Measurements from ENCODE around the gene RPIA. TPM values are rescaled to one million over a fixed set of nuclear protein-coding genes. Genes with fewer than 3 reads are reported as not detected.

The RPIA gene
- total RNA-seq, 2 donors from 2014 or later: 24.4 to 58.8 TPM

- ATAC-seq (replicated peaks): peak; percentile 68
- no peaks in the 10 kb centered on the region for H3K27me3 Mint-ChIP-seq
- H3K27ac Mint-ChIP-seq: no peak overlapping the region
- H3K9me3 Mint-ChIP-seq: no peaks in the 10 kb centered on the region
- H3K36me3 Mint-ChIP-seq (ENCODE audit: low read depth): no peaks in the 10 kb centered on the region
- H3K4me3 Mint-ChIP-seq: no peak overlapping the region
- no peaks in the 10 kb centered on the region for H3K4me1 Mint-ChIP-seq
Measured at GRCh38 chr2:88669482-88670214, 21.8 kb upstream of the RPIA start.

DNA sequence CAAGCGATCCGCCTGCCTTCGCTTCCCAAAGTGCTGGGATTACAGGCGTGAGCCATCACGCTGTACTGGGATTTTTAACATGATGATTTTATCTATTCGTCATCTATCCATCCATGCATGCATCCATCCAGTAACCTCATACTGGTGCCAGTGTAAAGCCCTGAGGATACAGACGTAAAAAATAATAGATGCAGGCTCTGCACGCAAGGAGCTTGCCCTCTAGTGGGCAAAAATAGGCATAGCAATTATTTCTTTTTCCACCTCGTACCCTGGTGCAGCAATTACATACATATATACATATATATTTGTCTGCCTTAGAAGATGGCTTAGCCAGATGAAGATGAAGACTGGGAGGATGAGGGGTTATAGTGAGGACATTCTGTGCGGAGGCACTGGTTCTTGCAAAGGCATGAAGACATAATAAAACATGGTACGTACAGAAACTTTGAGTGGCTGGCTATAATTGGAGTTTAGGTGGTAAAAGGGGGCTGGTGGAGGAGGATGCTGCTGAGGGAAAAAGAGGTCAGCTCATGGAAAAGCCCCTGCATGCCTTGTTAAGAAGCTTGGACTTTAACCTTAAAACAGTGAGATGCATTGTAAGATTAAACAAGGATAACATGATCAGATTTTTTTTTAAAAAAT, 19.6 kb upstream of the RPIA start:
- H3K27ac Mint-ChIP-seq: no peak overlapping the region
- H3K9me3 Mint-ChIP-seq: no peaks in the 10 kb centered on the region
- no peaks in the 10 kb centered on the region for H3K4me1 Mint-ChIP-seq
- ATAC-seq (replicated peaks): peak; percentile 58
- no peaks in the 10 kb centered on the region for H3K36me3 Mint-ChIP-seq (ENCODE audit: low read depth)
- no peaks in the 10 kb centered on the region for H3K27me3 Mint-ChIP-seq
- H3K4me3 Mint-ChIP-seq: no peak overlapping the region

GRCh38 chr2:88673363-88673762, 18.1 kb upstream of the RPIA start:
- Mint-ChIP-seq H3K36me3 (ENCODE audit: low read depth) (no peaks in the 10 kb centered on the region), H3K4me3 (no peak overlapping the region), H3K27me3 (no peaks in the 10 kb centered on the region), H3K9me3 (no peaks in the 10 kb centered on the region), H3K4me1 (no peaks in the 10 kb centered on the region), H3K27ac (peak overlapping the region; percentile 47)
- ATAC-seq (replicated peaks): no peak

- no peaks in the 10 kb centered on the region for H3K4me1 Mint-ChIP-seq
- no peak for ATAC-seq (replicated peaks)
- no peaks in the 10 kb centered on the region for H3K36me3 Mint-ChIP-seq (ENCODE audit: low read depth)
- no peak overlapping the region for H3K27ac Mint-ChIP-seq
- H3K4me3 Mint-ChIP-seq: no peak overlapping the region
- peaks cover 6% of the 10 kb centered on the region for H3K27me3 Mint-ChIP-seq
- peaks cover 5% of the 10 kb centered on the region for H3K9me3 Mint-ChIP-seq
Measured at GRCh38 chr2:88680266-88680902, 11.1 kb upstream of the RPIA start.

DNA sequence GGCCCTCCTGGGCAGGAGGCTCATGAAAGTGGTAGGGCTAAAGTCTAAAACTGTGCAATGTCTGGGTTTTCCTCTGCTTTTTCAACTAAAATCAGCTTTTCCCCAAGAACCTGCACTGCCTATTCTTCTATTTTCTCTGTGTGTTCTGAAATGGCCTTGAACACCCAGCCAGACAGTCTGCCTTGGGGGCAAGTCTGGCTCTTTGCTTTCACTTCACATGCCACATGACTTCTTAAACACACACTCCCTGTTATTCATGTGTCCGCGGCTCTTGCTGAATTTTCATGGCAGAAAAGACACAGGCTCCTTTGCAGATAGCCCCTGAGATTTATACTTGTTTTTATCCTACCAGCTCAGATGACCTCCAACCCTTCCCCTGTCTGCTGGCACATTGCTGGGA, 10.6 kb upstream of the RPIA start:
- H3K9me3 Mint-ChIP-seq: peaks cover 5% of the 10 kb centered on the region
- no peak overlapping the region for H3K4me3 Mint-ChIP-seq
- no peaks in the 10 kb centered on the region for H3K36me3 Mint-ChIP-seq (ENCODE audit: low read depth)
- peaks cover 6% of the 10 kb centered on the region for H3K27me3 Mint-ChIP-seq
- no peak for ATAC-seq (replicated peaks)
- no peaks in the 10 kb centered on the region for H3K4me1 Mint-ChIP-seq
- no peak overlapping the region for H3K27ac Mint-ChIP-seq

DNA sequence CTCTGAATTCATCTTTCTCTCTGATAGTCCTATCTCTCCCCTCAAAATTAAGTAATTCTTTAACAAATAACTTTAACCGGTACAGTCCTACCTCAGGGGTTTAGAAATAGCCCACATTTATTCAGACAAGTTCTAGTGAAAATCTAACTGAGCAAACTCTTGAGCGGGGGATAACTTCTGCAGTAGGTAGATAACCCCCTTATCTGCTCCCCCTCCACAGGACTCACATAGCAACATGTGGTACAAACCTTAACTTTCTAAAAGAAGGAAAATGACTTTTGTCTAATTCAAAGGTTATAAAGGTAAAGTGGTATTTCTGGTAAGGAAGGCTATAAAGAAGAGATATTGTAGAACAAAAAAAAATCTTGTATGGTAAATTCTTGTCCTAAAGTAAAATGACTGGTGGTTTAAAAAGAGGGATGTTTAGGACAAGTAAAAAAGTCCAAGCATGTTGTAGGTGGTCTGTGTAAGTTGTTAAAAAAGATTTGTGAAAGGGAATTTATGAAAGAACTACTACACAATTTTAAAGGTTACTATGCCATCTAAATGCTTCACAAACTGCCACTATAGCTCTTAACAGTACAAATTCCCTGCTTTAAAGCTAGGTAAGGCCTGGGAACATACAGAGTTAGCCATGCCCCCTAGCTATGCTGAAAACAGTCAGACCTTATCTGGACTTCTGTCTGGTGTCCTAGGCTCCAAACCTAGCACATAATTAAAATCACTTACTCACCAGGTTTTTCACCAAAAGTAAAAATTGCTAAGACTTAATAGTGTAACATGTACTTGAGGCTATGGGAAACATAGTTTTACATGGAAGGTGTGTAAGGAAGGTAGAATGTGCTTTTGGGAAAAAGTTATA, 8.1 kb upstream of the RPIA start:
- H3K4me1 Mint-ChIP-seq: no peaks in the 10 kb centered on the region
- H3K27ac Mint-ChIP-seq: no peak overlapping the region
- H3K9me3 Mint-ChIP-seq: peaks cover 5% of the 10 kb centered on the region
- H3K27me3 Mint-ChIP-seq: peaks cover 6% of the 10 kb centered on the region
- no peaks in the 10 kb centered on the region for H3K36me3 Mint-ChIP-seq (ENCODE audit: low read depth)
- ATAC-seq (replicated peaks): no peak
- H3K4me3 Mint-ChIP-seq: no peak overlapping the region

DNA sequence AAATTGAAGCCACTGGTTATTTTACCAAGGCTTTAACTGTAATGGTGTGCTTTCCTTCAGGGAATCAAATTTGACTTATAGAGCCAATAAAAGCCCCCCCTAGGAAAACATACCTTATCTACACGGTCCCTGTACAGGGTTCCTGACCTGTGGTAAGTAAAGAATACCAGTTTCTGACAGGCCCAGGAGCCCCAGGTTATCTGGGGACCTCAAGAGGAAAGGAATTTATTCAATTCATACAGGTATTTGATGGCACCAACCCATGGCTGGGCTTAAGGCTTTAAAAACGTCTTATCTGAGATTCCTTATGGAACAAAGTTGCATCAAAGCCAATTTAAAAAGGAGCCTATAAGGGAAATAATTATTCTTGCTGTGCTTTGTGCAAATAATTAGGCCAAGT, 7.0 kb upstream of the RPIA start:
- no peak overlapping the region for H3K27ac Mint-ChIP-seq
- no peak overlapping the region for H3K4me3 Mint-ChIP-seq
- no peak for ATAC-seq (replicated peaks)
- H3K4me1 Mint-ChIP-seq: peaks cover 2% of the 10 kb centered on the region
- peaks cover 5% of the 10 kb centered on the region for H3K9me3 Mint-ChIP-seq
- peaks cover 6% of the 10 kb centered on the region for H3K27me3 Mint-ChIP-seq
- no peaks in the 10 kb centered on the region for H3K36me3 Mint-ChIP-seq (ENCODE audit: low read depth)

- H3K27me3 Mint-ChIP-seq: peaks cover 6% of the 10 kb centered on the region
- no peak overlapping the region for H3K4me3 Mint-ChIP-seq
- ATAC-seq (replicated peaks): no peak
- H3K27ac Mint-ChIP-seq: no peak overlapping the region
- H3K36me3 Mint-ChIP-seq (ENCODE audit: low read depth): no peaks in the 10 kb centered on the region
- peaks cover 5% of the 10 kb centered on the region for H3K9me3 Mint-ChIP-seq
- peaks cover 12% of the 10 kb centered on the region for H3K4me1 Mint-ChIP-seq
Measured at GRCh38 chr2:88686320-88686719, 5.2 kb upstream of the RPIA start.

GRCh38 chr2:88687384-88687783, 4.1 kb upstream of the RPIA start:
- Mint-ChIP-seq H3K4me1 (peaks cover 12% of the 10 kb centered on the region), H3K27me3 (peaks cover 6% of the 10 kb centered on the region), H3K36me3 (ENCODE audit: low read depth) (no peaks in the 10 kb centered on the region), H3K9me3 (peaks cover 5% of the 10 kb centered on the region), H3K27ac (no peak overlapping the region), H3K4me3 (no peak overlapping the region)
- no peak for ATAC-seq (replicated peaks)

GRCh38 chr2:88690591-88691338, 708 bp upstream of the RPIA start:
- Mint-ChIP-seq H3K36me3 (ENCODE audit: low read depth) (no peaks in the 10 kb centered on the region), H3K27ac (peak overlapping the region; percentile 95), H3K4me3 (peak overlapping the region; percentile 99), H3K4me1 (peaks cover 30% of the 10 kb centered on the region), H3K27me3 (no peaks in the 10 kb centered on the region), H3K9me3 (no peaks in the 10 kb centered on the region)
- ATAC-seq (replicated peaks): peak; percentile 28

DNA sequence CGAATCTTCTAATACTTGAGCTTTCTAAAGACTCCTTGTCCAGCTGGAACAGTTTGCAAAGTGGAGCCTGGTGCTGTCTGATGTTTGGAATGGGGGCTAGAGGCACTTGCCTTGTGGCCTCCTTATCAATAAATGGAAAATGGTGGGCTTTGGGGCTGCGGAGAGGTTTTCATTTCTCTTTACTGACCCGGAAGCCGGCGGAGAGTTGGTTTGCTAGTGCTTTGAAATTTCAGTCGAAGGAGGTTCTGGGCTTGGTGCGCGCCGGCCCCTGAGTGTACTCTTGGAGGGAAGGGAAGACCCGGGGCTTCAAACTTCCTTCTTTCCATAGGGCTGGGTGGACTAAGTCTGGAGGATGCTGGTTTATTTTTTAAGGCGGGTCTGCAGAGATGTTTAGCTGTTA, 714 bp downstream of the RPIA start:
- Mint-ChIP-seq H3K9me3 (no peaks in the 10 kb centered on the region), H3K36me3 (ENCODE audit: low read depth) (no peaks in the 10 kb centered on the region), H3K4me3 (peak overlapping the region; percentile 99), H3K4me1 (peaks cover 31% of the 10 kb centered on the region), H3K27me3 (no peaks in the 10 kb centered on the region), H3K27ac (peak overlapping the region; percentile 95)
- no peak for ATAC-seq (replicated peaks)

GRCh38 chr2:88693911-88694414, 2.5 kb downstream of the RPIA start:
- ATAC-seq (replicated peaks): no peak
- Mint-ChIP-seq H3K36me3 (ENCODE audit: low read depth) (peaks cover 9% of the 10 kb centered on the region), H3K4me1 (peaks cover 36% of the 10 kb centered on the region), H3K27me3 (no peaks in the 10 kb centered on the region), H3K27ac (no peak overlapping the region), H3K4me3 (peak overlapping the region; percentile 99), H3K9me3 (no peaks in the 10 kb centered on the region)

- no peak for ATAC-seq (replicated peaks)
- H3K27ac Mint-ChIP-seq: peak overlapping the region; percentile 71
- no peaks in the 10 kb centered on the region for H3K27me3 Mint-ChIP-seq
- no peak overlapping the region for H3K4me3 Mint-ChIP-seq
- no peaks in the 10 kb centered on the region for H3K9me3 Mint-ChIP-seq
- peaks cover 35% of the 10 kb centered on the region for H3K36me3 Mint-ChIP-seq (ENCODE audit: low read depth)
- peaks cover 24% of the 10 kb centered on the region for H3K4me1 Mint-ChIP-seq
Measured at GRCh38 chr2:88696611-88697010, 5.1 kb downstream of the RPIA start.
